HepG2 (cell line): ENCODE measurements around the gene RITA1. TPM values are rescaled to one million over a fixed set of nuclear protein-coding genes. Genes with fewer than 3 reads are reported as not detected.

Experiments
- AKAP8 ChIP-seq: sonication (generic); formaldehyde crosslinking; IDR thresholded peaks from 2 replicates; pipeline ENCODE4 v1.5.1; 2020; ENCODE audit warnings: mild to moderate bottlenecking, missing genetic modification reagents
- AKNA ChIP-seq: sonication (generic); formaldehyde crosslinking; IDR thresholded peaks from 2 replicates; pipeline ENCODE4 v1.4.0; 2020; ENCODE audit warnings: missing genetic modification reagents, borderline replicate concordance
- BORCS8-MEF2B ChIP-seq: sonication (generic); formaldehyde crosslinking; IDR thresholded peaks from 2 replicates; pipeline ENCODE4 v1.8.0; 2022; ENCODE audit warnings: mild to moderate bottlenecking, missing genetic modification reagents
- CREM ChIP-seq, 2 experiments: sonication (generic) in 1 of 2; formaldehyde crosslinking in 1 of 2; IDR thresholded peaks; 2 replicates each; pipeline versions ENCODE4 v1.4.0 to v1.6.1; 2016 to 2020; ENCODE audit warnings: antibody characterized with exemption in 1 of 2, mild to moderate bottlenecking in 1 of 2, missing genetic modification reagents in 1 of 2
- ELF4 ChIP-seq: sonication (generic); formaldehyde crosslinking; IDR thresholded peaks from 2 replicates; pipeline ENCODE4 v1.5.0; 2020; ENCODE audit warnings: missing genetic modification reagents, mild to moderate bottlenecking, moderate library complexity, borderline replicate concordance
- HIC2 ChIP-seq: sonication (generic); formaldehyde crosslinking; IDR thresholded peaks from 2 replicates; pipeline ENCODE4 v1.9.0; 2022; ENCODE audit warnings: low read depth, missing genetic modification reagents
- HNRNPK ChIP-seq: fragments of 200-400 bp; formaldehyde crosslinking; IDR thresholded peaks from 2 replicates; pipeline ENCODE4 v1.6.1; 2018; ENCODE audit warnings: low read length, low read depth, moderate library complexity, mild to moderate bottlenecking; ENCODE audit not compliant: poor library complexity, severe bottlenecking
- NFKB2 ChIP-seq: sonication (generic); formaldehyde crosslinking; IDR thresholded peaks from 2 replicates; pipeline ENCODE4 v1.4.0; 2020; ENCODE audit warnings: missing genetic modification reagents, borderline replicate concordance
- SSRP1 ChIP-seq: IDR thresholded peaks from 2 replicates; pipeline ENCODE4 v1.6.1; 2016; ENCODE audit warnings: control low read depth
- THAP9 ChIP-seq: sonication (generic); formaldehyde crosslinking; IDR thresholded peaks from 2 replicates; pipeline ENCODE4; 2020; ENCODE audit warnings: missing genetic modification reagents, mild to moderate bottlenecking, borderline replicate concordance
- TOE1 ChIP-seq: sonication (generic); formaldehyde crosslinking; IDR thresholded peaks from 2 replicates; pipeline ENCODE4 v1.4.0; 2020; ENCODE audit warnings: mild to moderate bottlenecking, missing genetic modification reagents
- ZBTB10 ChIP-seq: sonication (generic); formaldehyde crosslinking; IDR thresholded peaks from 2 replicates; pipeline ENCODE4 v1.4.0; 2020; ENCODE audit warnings: missing genetic modification reagents, borderline replicate concordance
- ZNF343 ChIP-seq: sonication (generic); formaldehyde crosslinking; IDR thresholded peaks from 2 replicates; pipeline ENCODE4 v1.4.0; 2020; ENCODE audit warnings: mild to moderate bottlenecking, missing genetic modification reagents
- ZNF790 ChIP-seq: sonication (generic); formaldehyde crosslinking; IDR thresholded peaks from 2 replicates; pipeline ENCODE4 v1.8.0; 2022; ENCODE audit warnings: missing genetic modification reagents, mild to moderate bottlenecking, borderline replicate concordance
- polyA plus RNA-seq, 8 experiments: library from polyadenylated mRNA; depleted of rRNA in 3 of 8; stranded (reverse) in 7 of 8; unstranded in 1 of 8; fragments of >200 nt; fragmentation: Illumina TruSeq in 4 of 8; extraction: Trizol in 4 of 8; gene quantifications; 2 replicates each; pipeline versions ENCODE4 v1.2.1 to v1.2.3, GENCODE V29; 2011 to 2016; ENCODE audit warnings: low read depth in 4 of 8, missing spikeins in 1 of 8, mixed read lengths in 1 of 8; ENCODE audit not compliant: insufficient read depth in 1 of 8
- total RNA-seq, 5 experiments: library from RNA; depleted of rRNA; stranded (reverse); fragments of >200 nt; fragmentation: Illumina TruSeq; extraction: Trizol; gene quantifications; 2 replicates each; pipeline ENCODE4 v1.2.3, GENCODE V29; 2016; ENCODE audit warnings: low read depth in 1 of 5

RITA1 gene
- total and polyA plus RNA-seq, 2 of the 13 experiments (the other 11 are each of a cell fraction or from before 2014, with no cell fraction given) = 12.4 to 28.9 TPM

GRCh38 chr12:113221181-113221996, 35.9 kb downstream of the RITA1 start, which contains the start of gene TPCN1 (continued):
- TF ChIP-seq HIC2 (CRISPR knock-in tag) = no peak
- TF ChIP-seq NFKB2 (CRISPR knock-in tag) = peak; percentile 40; the same call in 1 of the 2 replicates
- TF ChIP-seq THAP9 (CRISPR knock-in tag) = peak; percentile 48; the same call in 1 of the 2 replicates
- 0 out of 2 replicates have a peak, but pooled peaks have one; percentile 22 for TF ChIP-seq ZNF343 (CRISPR knock-in tag)
- no peak for TF ChIP-seq AKAP8 (CRISPR knock-in tag)
- TF ChIP-seq BORCS8-MEF2B = peak; percentile 64; the same call in 1 of the 2 replicates
- TF ChIP-seq CREM (IDR thresholded peaks at IDR 0.05) = peak; percentile 48
- TF ChIP-seq CREM (CRISPR knock-in tag; IDR thresholded peaks at IDR 0.05) = no peak
- no peak for TF ChIP-seq TOE1 (CRISPR knock-in tag)
- TF ChIP-seq ELF4 (CRISPR knock-in tag) = no peak
- TF ChIP-seq ZNF790 = 0 out of 2 replicates have a peak, but pooled peaks have one; percentile 53
- no peak for TF ChIP-seq SSRP1 (CRISPR knock-in tag)
- TF ChIP-seq ZBTB10 (CRISPR knock-in tag) = no peak
- TF ChIP-seq HNRNPK = peak; percentile 88
- no peak for TF ChIP-seq AKNA (CRISPR knock-in tag)
